ENCODE measurements around the gene TNS3. TPM values are rescaled to one million over a fixed set of nuclear protein-coding genes. Genes with fewer than 3 reads are reported as not detected.
A peak's percentile ranks its signal among the peaks of the same experiment; 100 is the strongest.

TNS3 gene
- total and polyA plus RNA-seq, 10 donors: 17.7 to 247 (median 147) TPM

- H3K4me1 ChIP-seq: peaks cover 0 to 96% (median 66%) of the 10 kb centered on the region in 6 donors
- H3K36me3 ChIP-seq: peaks cover 0 to 13% (median 0%) of the 10 kb centered on the region in 6 donors
- 87 to 94% (median 87%) methylated on average over 9 of the region's 9 CpGs for WGBS, 5 donors
- H3K9me3 ChIP-seq: no peaks in the 10 kb centered on the region
- H3K27ac ChIP-seq: peak overlapping the region in 4 of 8 donors; percentile 33 to 63 (median 38)
- TF ChIP-seq POLR2AphosphoS5 (IDR thresholded peaks at IDR 0.05) (no peak), POLR2A (IDR thresholded peaks at IDR 0.05) (no peak)
- TF ChIP-seq, protein P1, sequence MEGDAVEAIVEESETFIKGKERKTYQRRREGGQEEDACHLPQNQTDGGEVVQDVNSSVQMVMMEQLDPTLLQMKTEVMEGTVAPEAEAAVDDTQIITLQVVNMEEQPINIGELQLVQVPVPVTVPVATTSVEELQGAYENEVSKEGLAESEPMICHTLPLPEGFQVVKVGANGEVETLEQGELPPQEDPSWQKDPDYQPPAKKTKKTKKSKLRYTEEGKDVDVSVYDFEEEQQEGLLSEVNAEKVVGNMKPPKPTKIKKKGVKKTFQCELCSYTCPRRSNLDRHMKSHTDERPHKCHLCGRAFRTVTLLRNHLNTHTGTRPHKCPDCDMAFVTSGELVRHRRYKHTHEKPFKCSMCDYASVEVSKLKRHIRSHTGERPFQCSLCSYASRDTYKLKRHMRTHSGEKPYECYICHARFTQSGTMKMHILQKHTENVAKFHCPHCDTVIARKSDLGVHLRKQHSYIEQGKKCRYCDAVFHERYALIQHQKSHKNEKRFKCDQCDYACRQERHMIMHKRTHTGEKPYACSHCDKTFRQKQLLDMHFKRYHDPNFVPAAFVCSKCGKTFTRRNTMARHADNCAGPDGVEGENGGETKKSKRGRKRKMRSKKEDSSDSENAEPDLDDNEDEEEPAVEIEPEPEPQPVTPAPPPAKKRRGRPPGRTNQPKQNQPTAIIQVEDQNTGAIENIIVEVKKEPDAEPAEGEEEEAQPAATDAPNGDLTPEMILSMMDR (IDR thresholded peaks at IDR 0.05 in 8 of 11, conservative IDR thresholded peaks at IDR 0.05 in 3 of 11): no peak
- H3K27me3 ChIP-seq (replicated peaks in 1 of 7): peaks cover 0 to 22% (median 0%) of the 10 kb centered on the region in 7 donors
- intact Hi-C loops (cut with DNase I; ENCODE audit: low total_unique reads): no loop called here
- no peak overlapping the region for H3K4me3 ChIP-seq
- DNase-seq: peak; percentile 49
Measured at GRCh38 chr7:47539398-47540052, 42.4 kb downstream of the TNS3 start.

DNA sequence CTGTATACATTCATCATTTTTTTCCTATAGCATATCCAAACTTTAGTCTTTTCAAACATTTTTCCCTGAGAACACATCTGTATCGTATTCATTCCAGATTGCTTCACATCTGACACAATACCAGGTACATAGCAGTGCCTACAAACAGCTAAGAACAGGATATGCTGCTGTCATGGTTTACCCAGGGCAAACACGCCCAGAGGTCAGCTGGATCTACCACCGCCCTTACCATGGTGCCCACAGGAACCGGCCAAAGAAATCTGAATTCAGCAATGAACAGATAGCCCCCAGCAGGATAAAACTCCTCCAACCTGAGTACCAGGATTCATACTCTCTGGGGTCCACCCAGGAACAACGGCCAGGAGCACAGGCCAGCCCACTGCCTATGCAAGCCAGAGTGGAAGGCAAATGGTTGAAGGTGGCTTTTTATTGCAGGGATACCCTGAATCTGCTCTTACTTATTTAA lies 43.0 kb downstream of the TNS3 start:
- peak; percentile 28 for DNase-seq
- peaks cover 0 to 90% (median 63%) of the 10 kb centered on the region in 6 donors for H3K4me1 ChIP-seq
- TF ChIP-seq POLR2A (IDR thresholded peaks at IDR 0.05) (no peak), POLR2AphosphoS5 (IDR thresholded peaks at IDR 0.05) (no peak)
- TF ChIP-seq, protein P1 (IDR thresholded peaks at IDR 0.05 in 8 of 11, conservative IDR thresholded peaks at IDR 0.05 in 3 of 11): no peak
- no peaks in the 10 kb centered on the region for H3K9me3 ChIP-seq
- 76 to 91% (median 83%) methylated on average over 5 of the region's 5 CpGs for WGBS, 5 donors
- H3K4me3 ChIP-seq: no peak overlapping the region
- H3K27ac ChIP-seq: peak overlapping the region in 4 of 8 donors; percentile 29 to 63 (median 46)
- H3K27me3 ChIP-seq (replicated peaks in 1 of 7): peaks cover 0 to 22% (median 0%) of the 10 kb centered on the region in 7 donors
- H3K36me3 ChIP-seq: peaks cover 0 to 13% (median 0%) of the 10 kb centered on the region in 6 donors
- intact Hi-C loops (cut with DNase I; ENCODE audit: low total_unique reads): no loop called here

DNA sequence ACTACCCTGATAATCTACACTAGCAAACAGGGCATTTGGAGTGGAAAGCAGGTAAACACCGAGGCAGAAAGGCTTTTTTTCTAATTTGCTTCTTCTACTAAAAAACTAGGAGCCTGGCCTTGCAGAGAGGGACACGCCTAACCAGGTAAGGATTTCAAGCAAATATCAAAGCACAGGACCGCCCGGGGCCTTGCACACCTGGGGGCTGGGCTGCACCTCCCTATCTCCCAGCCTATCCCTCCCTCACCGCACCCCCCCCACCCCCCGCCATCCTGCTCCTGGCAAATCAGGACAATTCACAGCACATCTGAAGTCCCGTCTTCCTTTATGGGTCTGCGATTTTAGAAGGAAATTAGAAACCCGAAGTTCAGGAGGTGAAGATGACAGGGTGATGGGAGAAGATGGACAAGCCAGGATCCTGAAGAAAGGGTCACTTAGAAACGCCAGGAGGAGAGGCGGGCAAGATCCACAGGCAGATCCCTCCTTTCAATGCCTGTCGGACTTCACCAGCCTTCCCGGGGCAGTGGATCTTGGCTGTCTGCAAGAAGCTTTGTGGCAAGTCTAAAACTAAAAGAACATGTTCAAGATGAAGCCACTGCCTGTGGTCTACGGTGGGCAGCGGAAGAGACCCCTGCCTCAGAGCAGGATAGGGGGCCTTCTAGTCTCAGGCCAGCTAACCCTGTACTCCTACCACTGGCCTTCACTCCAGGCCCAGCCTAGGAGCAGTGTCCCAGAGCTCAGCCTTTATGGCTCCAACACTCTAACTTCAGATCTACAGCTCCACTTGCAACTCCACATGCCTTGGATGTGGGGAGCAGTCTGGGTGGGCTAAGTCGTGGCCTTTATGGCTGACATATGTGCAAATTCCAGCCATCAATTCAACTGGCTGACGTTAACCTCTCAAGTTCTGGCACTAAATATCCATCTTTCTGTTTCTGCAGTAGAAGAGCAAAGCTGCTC lies 43.9 kb downstream of the TNS3 start:
- DNase-seq: peak; percentile 61
- 69 to 86% (median 76%) methylated on average over 17 of the region's 17 CpGs for WGBS, 5 donors
- TF ChIP-seq, protein P1 (IDR thresholded peaks at IDR 0.05 in 8 of 11, conservative IDR thresholded peaks at IDR 0.05 in 3 of 11): no peak
- TF ChIP-seq POLR2A (IDR thresholded peaks at IDR 0.05): no peak
- no peak for TF ChIP-seq POLR2AphosphoS5 (IDR thresholded peaks at IDR 0.05)
- Histone ChIP-seq H3K36me3 (peaks cover 0 to 7% (median 0%) of the 10 kb centered on the region in 6 donors), H3K27ac (peak overlapping the region in 5 of 8 donors; percentile 52 to 63 (median 57)), H3K27me3 (replicated peaks in 1 of 7) (peaks cover 0 to 22% (median 0%) of the 10 kb centered on the region in 7 donors), H3K4me1 (peaks cover 0 to 81% (median 54%) of the 10 kb centered on the region in 6 donors), H3K4me3 (peak overlapping the region in 5 of 8 donors; percentile 30 to 64 (median 37)), H3K9me3 (no peaks in the 10 kb centered on the region)
- intact Hi-C loops (cut with DNase I; ENCODE audit: low total_unique reads): no loop called here

All from spleen (tissue), 11 donors.